Measurements from ENCODE around the gene TM9SF2. TPM values are rescaled to one million over a fixed set of nuclear protein-coding genes. Genes with fewer than 3 reads are reported as not detected.

Gene TM9SF2
- total and polyA plus RNA-seq, 2 of the 4 experiments (the other 2 are of a cell fraction) = 46.1 to 85.5 TPM

DNA sequence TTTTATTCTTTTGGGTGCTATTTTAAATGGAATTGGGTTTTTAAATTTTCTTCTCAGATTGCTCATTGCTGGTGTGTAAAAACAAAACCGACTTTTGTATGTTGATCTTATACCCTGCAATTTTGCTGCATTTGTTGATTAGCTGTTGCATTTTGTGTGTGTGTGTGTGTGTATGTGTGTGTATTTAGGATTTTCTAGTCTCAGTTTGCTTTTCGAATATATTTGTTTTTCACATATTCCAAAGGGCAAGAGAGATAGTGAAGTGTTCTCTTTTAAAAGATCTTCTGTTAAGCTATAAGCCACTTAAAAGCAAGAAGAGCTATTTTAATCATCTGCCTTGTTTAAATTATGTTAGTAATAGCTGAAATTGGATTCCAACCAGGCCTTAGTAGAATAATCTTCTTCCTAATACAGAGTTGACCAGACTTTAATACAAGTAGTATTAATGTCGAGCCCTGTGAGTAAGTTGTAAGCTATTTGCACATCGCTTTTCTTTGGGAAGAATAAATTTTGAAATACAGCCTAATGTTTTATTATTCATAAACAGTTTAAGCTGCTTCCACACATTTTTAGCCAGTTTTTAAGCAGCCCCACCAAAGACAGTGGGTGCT is 57.4 kb downstream of the TM9SF2 start:
- H3K14ac ChIP-seq (replicated peaks; ENCODE audit: low read depth, low read length) = no peak overlapping the region
- DNase-seq (peak; percentile 61), ATAC-seq (ENCODE audit: low read depth) (peak; percentile 82)
- H3K27ac ChIP-seq (ENCODE audit: insufficient read depth, low read length) = no peak overlapping the region
- H2BK15ac ChIP-seq (ENCODE audit: low read depth, low read length) = no peak overlapping the region
- H4K91ac ChIP-seq (ENCODE audit: insufficient read depth, low read depth, low read length) = no peak overlapping the region
- no peak overlapping the region for H2AFZ ChIP-seq (replicated peaks; ENCODE audit: low read length, poor library complexity)
- no peak overlapping the region for H2AK5ac ChIP-seq (ENCODE audit: low read depth, low read length)
- no peak overlapping the region for H2BK20ac ChIP-seq (ENCODE audit: low read depth, low read length)
- intact Hi-C loops (cut with micrococcal nuclease) = no loop called here
- H3K4me2 ChIP-seq (ENCODE audit: low read depth, low read length) = no peak overlapping the region
- peaks cover 2 to 7% of the 10 kb centered on the region in 2 experiments; a peak in 2 of 4 replicates for H3K79me1 ChIP-seq (ENCODE audit: low read depth in 1 of 2, low read length in 2 of 2)
- TF ChIP-seq BHLHE40 (IDR thresholded peaks at IDR 0.05; ENCODE audit: low read depth, low read length) (no peak), SMC3 (IDR thresholded peaks at IDR 0.05; ENCODE audit: low read depth, low read length) (no peak)
- TF ChIP-seq, protein P1, sequence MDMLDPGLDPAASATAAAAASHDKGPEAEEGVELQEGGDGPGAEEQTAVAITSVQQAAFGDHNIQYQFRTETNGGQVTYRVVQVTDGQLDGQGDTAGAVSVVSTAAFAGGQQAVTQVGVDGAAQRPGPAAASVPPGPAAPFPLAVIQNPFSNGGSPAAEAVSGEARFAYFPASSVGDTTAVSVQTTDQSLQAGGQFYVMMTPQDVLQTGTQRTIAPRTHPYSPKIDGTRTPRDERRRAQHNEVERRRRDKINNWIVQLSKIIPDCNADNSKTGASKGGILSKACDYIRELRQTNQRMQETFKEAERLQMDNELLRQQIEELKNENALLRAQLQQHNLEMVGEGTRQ (IDR thresholded peaks at IDR 0.05; ENCODE audit: low read depth, low read length) = no peak
- no peak overlapping the region for H3K56ac ChIP-seq (ENCODE audit: extremely low read depth, insufficient read depth, low read length)
- no peak overlapping the region for H4K5ac ChIP-seq (ENCODE audit: low read depth, low read length)
- no peak overlapping the region for H2AK9ac ChIP-seq (replicated peaks; ENCODE audit: low read depth, low read length, poor library complexity)
- H2BK5ac ChIP-seq (ENCODE audit: low read depth, low read length, poor library complexity, severe bottlenecking) = no peak overlapping the region
- H3K4ac ChIP-seq (ENCODE audit: low read depth, low read length) = no peak overlapping the region
- no TSS peak for BruUV-seq (replicated peaks)
- no peaks in the 10 kb centered on the region for H3K27me3 ChIP-seq (ENCODE audit: control insufficient read depth, insufficient read depth, low read length)
- no peak overlapping the region for H3K9ac ChIP-seq (ENCODE audit: low read depth, low read length)
- peaks cover 17% of the 10 kb centered on the region for H3K36me3 ChIP-seq (ENCODE audit: control insufficient read depth, insufficient read depth, low read length)
- no peaks in the 10 kb centered on the region for H3K4me1 ChIP-seq (ENCODE audit: control insufficient read depth, insufficient read depth, low read length)
- ChIA-PET CTCF (no interaction called here), POLR2A (ENCODE audit: unreplicated experiment) (no interaction called here)
- H2BK120ac ChIP-seq (ENCODE audit: low read depth, low read length) = no peak overlapping the region
- no peaks in the 10 kb centered on the region for H3K9me1 ChIP-seq (ENCODE audit: insufficient read depth, low read length)
- in situ Hi-C loops (cut with MboI; ENCODE audit: low sequenced_read_pairs) = no loop called here
- H3K23ac ChIP-seq (ENCODE audit: low read depth, low read length) = no peak overlapping the region
- H3K4me3 ChIP-seq (ENCODE audit: insufficient read depth, low read depth, low read length) = no peak overlapping the region
- no peaks in the 10 kb centered on the region for H3K9me3 ChIP-seq (ENCODE audit: control insufficient read depth, insufficient read depth, low read length)
- H4K8ac ChIP-seq (ENCODE audit: low read depth in 2 of 2, low read length in 2 of 2) = no peak overlapping the region
- peaks cover 3% of the 10 kb centered on the region; the same call in 1 of the 2 replicates for H4K20me1 ChIP-seq (ENCODE audit: insufficient read depth, low read length)
- no CpG with 5 or more reads among the region's 4 CpGs for WGBS, 2 experiments (ENCODE audit: extremely low coverage in 2 of 2, insufficient read length in 1 of 2)
- dilution Hi-C loops (cut with HindIII; ENCODE audit: low sequenced_read_pairs, unreplicated experiment) = no loop called here
- H3K18ac ChIP-seq (ENCODE audit: low read depth, low read length) = no peak overlapping the region
